H1 (cell line): Measurements from ENCODE around the gene YIF1A. TPM values are rescaled to one million over a fixed set of nuclear protein-coding genes. Genes with fewer than 3 reads are reported as not detected.

Experiments used
- CTCF ChIA-PET: fragments of 300-600 bp; sonication (Branson Sonifier 250); formaldehyde crosslinking; loops from one replicate; lab custom pipeline; 2021; ENCODE audit not compliant: partially characterized antibody; lab: Charles Lee
- POLR2A ChIA-PET: fragments of 300-600 bp; sonication (Branson Sonifier 250); formaldehyde crosslinking; loops from one replicate; lab custom pipeline; 2021; ENCODE audit warnings: inconsistent platforms; ENCODE audit not compliant: partially characterized antibody; lab: Charles Lee
- DNase-seq, 2 experiments: peaks; one replicate each; pipeline versions ENCODE4 v3.0.0 to v3.0.0-alpha.2; 2010 to 2022; ENCODE audit warnings: low spot score in 2 of 2, low read depth in 1 of 2, mixed read lengths in 1 of 2
- FAIRE-seq: peaks from 2 replicates; lab custom pipeline; 2011; peaks lifted over from hg19 to GRCh38; lab: Jason Lieb, UNC
- H2AFZ ChIP-seq: 2 replicates; pipeline ENCODE4 v1.8.1; 2012; ENCODE audit warnings: low read length, inconsistent platforms
- H2AK5ac ChIP-seq: 2 replicates; pipeline ENCODE4 v1.6.1; 2013; ENCODE audit warnings: low read depth, low read length
- H2BK120ac ChIP-seq: replicated peaks from 2 replicates; pipeline ENCODE3; 2013; ENCODE audit warnings: low read depth, low read length, inconsistent platforms
- H2BK12ac ChIP-seq: 2 replicates; pipeline ENCODE4 v1.6.1; 2013; ENCODE audit warnings: low read depth, low read length
- H2BK15ac ChIP-seq: 2 replicates; pipeline ENCODE4 v1.6.1; 2013; ENCODE audit warnings: low read length
- H2BK20ac ChIP-seq: 2 replicates; pipeline ENCODE4 v1.6.1; 2013; ENCODE audit warnings: low read length
- H2BK5ac ChIP-seq: 2 replicates; pipeline ENCODE4 v1.6.1; 2013; ENCODE audit warnings: low read depth, low read length
- H3K14ac ChIP-seq: 2 replicates; pipeline ENCODE4 v1.6.1; 2013; ENCODE audit warnings: inconsistent platforms; ENCODE audit not compliant: insufficient read length
- H3K18ac ChIP-seq: 2 replicates; pipeline ENCODE4 v1.6.1; 2013; ENCODE audit warnings: low read length; ENCODE audit errors: extremely low read depth
- H3K23ac ChIP-seq: 2 replicates; pipeline ENCODE4 v1.6.1; 2013; ENCODE audit warnings: inconsistent platforms; ENCODE audit not compliant: insufficient read length
- H3K23me2 ChIP-seq: 2 replicates; pipeline ENCODE4 v1.6.1; 2013; ENCODE audit warnings: low read depth, low read length
- H3K27ac ChIP-seq: 2 replicates; pipeline ENCODE4 v1.6.1; 2011; ENCODE audit warnings: low read depth, low read length, inconsistent platforms
- H3K27me3 ChIP-seq, 4 experiments: replicated peaks in 1 of 4; 1 replicate in 1 of 4; 2 replicates in 3 of 4; pipeline versions ENCODE4 v1.6.1 to v1.8.1; 2011 to 2013; ENCODE audit warnings: low read length in 3 of 4, mild to moderate bottlenecking in 3 of 4, inconsistent platforms in 2 of 4, mixed read lengths in 2 of 4, moderate library complexity in 1 of 4; ENCODE audit not compliant: control insufficient read depth in 3 of 4, insufficient read depth in 3 of 4; ENCODE audit errors: extremely low read depth in 1 of 4
- H3K36me3 ChIP-seq, 4 experiments: 2 replicates each; pipeline versions ENCODE4 v1.6.1 to v1.8.1; 2011 to 2013; ENCODE audit warnings: mild to moderate bottlenecking in 4 of 4, low read length in 3 of 4, moderate library complexity in 2 of 4, control low read depth in 1 of 4, inconsistent platforms in 1 of 4; ENCODE audit not compliant: insufficient read depth in 4 of 4, control insufficient read depth in 2 of 4
- H3K4ac ChIP-seq: replicated peaks from 2 replicates; pipeline ENCODE3; 2013; ENCODE audit warnings: low read length, low read depth, mixed read lengths, inconsistent platforms; ENCODE audit not compliant: insufficient read length
- H3K4me1 ChIP-seq, 4 experiments: replicated peaks in 1 of 4; 1 replicate in 1 of 4; 2 replicates in 3 of 4; pipeline versions ENCODE4 v1.6.1 to v1.8.1; 2011 to 2013; ENCODE audit warnings: low read length in 3 of 4, inconsistent platforms in 2 of 4, mixed read lengths in 1 of 4; ENCODE audit not compliant: insufficient read depth in 4 of 4, control insufficient read depth in 3 of 4
- H3K4me2 ChIP-seq, 2 experiments: 2 replicates each; pipeline versions ENCODE4 v1.6.1 to v1.8.1; 2011 to 2013; ENCODE audit warnings: low read depth in 2 of 2, low read length in 2 of 2, control low read depth in 1 of 2, inconsistent platforms in 1 of 2, mild to moderate bottlenecking in 1 of 2; ENCODE audit not compliant: insufficient read depth in 1 of 2
- H3K4me3 ChIP-seq, 4 experiments: fragments of 200-600, 300-600 bp in 1 of 4; sonication (generic), shearing (Covaris generic), sonication (Bioruptor Twin) in 1 of 4; 2 replicates each; pipeline versions ENCODE4 v1.5.1 to v1.8.1; 2011 to 2016; ENCODE audit warnings: low read length in 4 of 4, low read depth in 3 of 4, control low read depth in 2 of 4, inconsistent platforms in 2 of 4, mild to moderate bottlenecking in 2 of 4, mixed read lengths in 1 of 4, moderate library complexity in 1 of 4; ENCODE audit not compliant: insufficient read depth in 2 of 4; ENCODE audit errors: extremely low read depth in 1 of 4
- H3K56ac ChIP-seq: replicated peaks from 2 replicates; pipeline ENCODE3; 2013; ENCODE audit warnings: low read depth, mild to moderate bottlenecking, mixed read lengths, low read length, inconsistent platforms; ENCODE audit not compliant: insufficient read length
- H3K79me1 ChIP-seq: 2 replicates; pipeline ENCODE4 v1.6.1; 2013; ENCODE audit warnings: low read depth, low read length, control low read depth
- H3K79me2 ChIP-seq, 2 experiments: 2 replicates each; pipeline versions ENCODE4 v1.6.1 to v1.8.1; 2012 to 2013; ENCODE audit warnings: low read length in 2 of 2, mild to moderate bottlenecking in 2 of 2, inconsistent platforms in 1 of 2; ENCODE audit not compliant: insufficient read depth in 2 of 2, control insufficient read depth in 1 of 2
- H3K9ac ChIP-seq, 4 experiments: replicated peaks in 1 of 4; 1 replicate in 1 of 4; 2 replicates in 3 of 4; pipeline versions ENCODE4 v1.6.1 to v1.8.1; 2011 to 2013; ENCODE audit warnings: low read depth in 3 of 4, low read length in 3 of 4, control low read depth in 2 of 4, mild to moderate bottlenecking in 2 of 4, moderate library complexity in 2 of 4, inconsistent platforms in 1 of 4; ENCODE audit errors: extremely low read depth in 1 of 4
- H3K9me3 ChIP-seq, 2 experiments: 2 replicates each; pipeline versions ENCODE4 v1.6.1 to v1.8.1; 2012 to 2013; ENCODE audit warnings: mild to moderate bottlenecking in 2 of 2, moderate library complexity in 2 of 2, control low read depth in 1 of 2, inconsistent platforms in 1 of 2, low read depth in 1 of 2, low read length in 1 of 2, mixed read lengths in 1 of 2; ENCODE audit not compliant: insufficient read depth in 2 of 2
- H4K20me1 ChIP-seq, 2 experiments: replicated peaks in 1 of 2; 2 replicates each; pipeline versions ENCODE3 to v1.8.1; 2011 to 2013; ENCODE audit warnings: inconsistent platforms in 2 of 2, low read length in 2 of 2, mild to moderate bottlenecking in 1 of 2; ENCODE audit not compliant: insufficient read depth in 2 of 2, control insufficient read depth in 1 of 2
- H4K5ac ChIP-seq: 2 replicates; pipeline ENCODE4 v1.6.1; 2013; ENCODE audit warnings: low read length, low read depth, mixed read lengths, inconsistent platforms; ENCODE audit not compliant: insufficient read length
- H4K8ac ChIP-seq: 2 replicates; pipeline ENCODE4 v1.8.0; 2013; ENCODE audit warnings: mild to moderate bottlenecking, moderate library complexity, low read length, inconsistent platforms; ENCODE audit not compliant: insufficient read depth; ENCODE audit errors: extremely low read depth
- H4K91ac ChIP-seq: replicated peaks from 2 replicates; pipeline ENCODE3; 2013; ENCODE audit warnings: low read length, mixed read lengths, inconsistent platforms; ENCODE audit not compliant: insufficient read length
- CEBPB ChIP-seq: IDR thresholded peaks from 2 replicates; pipeline ENCODE4 v1.6.1; 2012; ENCODE audit warnings: low read depth, low read length
- FOSL1 ChIP-seq: IDR thresholded peaks from 2 replicates; pipeline ENCODE4 v1.6.1; 2011; ENCODE audit warnings: mild to moderate bottlenecking, low read depth, low read length, moderate library complexity; ENCODE audit not compliant: insufficient read depth
- GABPA ChIP-seq: IDR thresholded peaks from 2 replicates; pipeline ENCODE4 v1.6.1; 2011; ENCODE audit warnings: mild to moderate bottlenecking, low read length, moderate library complexity, borderline replicate concordance; ENCODE audit not compliant: insufficient read depth
- GTF2F1 ChIP-seq: IDR thresholded peaks from 2 replicates; pipeline ENCODE4 v1.6.1; 2012; ENCODE audit warnings: low read depth, low read length, improper control_type of control experiment, borderline replicate concordance
- JUND ChIP-seq: IDR thresholded peaks from 2 replicates; pipeline ENCODE4 v1.6.1; 2011; ENCODE audit warnings: mild to moderate bottlenecking, improper control_type of control experiment, low read length
- KDM1A ChIP-seq: fragments of 200-600, 300-600 bp; sonication (generic); IDR thresholded peaks from 2 replicates; pipeline ENCODE4 v1.7.1; 2016; ENCODE audit warnings: mild to moderate bottlenecking, low read length, borderline replicate concordance
- POLR2A ChIP-seq, 2 experiments: IDR thresholded peaks; 1 replicate in 1 of 2; 2 replicates in 1 of 2; pipeline ENCODE4 v1.6.1; 2011; ENCODE audit warnings: low read depth in 2 of 2, low read length in 2 of 2, mild to moderate bottlenecking in 2 of 2; ENCODE audit errors: control extremely low read depth in 1 of 2
- RAD21 ChIP-seq, 2 experiments: IDR thresholded peaks in 1 of 2; conservative IDR thresholded peaks in 1 of 2; 2 replicates each; pipeline ENCODE4 v1.6.1; 2011; ENCODE audit warnings: low read depth in 2 of 2, low read length in 2 of 2, improper control_type of control experiment in 1 of 2, inconsistent platforms in 1 of 2, mild to moderate bottlenecking in 1 of 2, moderate library complexity in 1 of 2
- SAP30 ChIP-seq: fragments of 300-600 bp; sonication (generic); IDR thresholded peaks from 2 replicates; pipeline ENCODE4 v1.7.1; 2012; ENCODE audit warnings: low read length, moderate library complexity, mild to moderate bottlenecking, inconsistent platforms; ENCODE audit not compliant: insufficient read depth, insufficient replicate concordance
- SUZ12 ChIP-seq: fragments of 200-600 bp; sonication (generic); IDR thresholded peaks from 2 replicates; pipeline ENCODE4 v1.6.1; 2012; ENCODE audit warnings: mild to moderate bottlenecking, inconsistent platforms, low read length, moderate library complexity, mixed read lengths
- TBP ChIP-seq: IDR thresholded peaks from 2 replicates; pipeline ENCODE4 v1.6.1; 2011; ENCODE audit warnings: low read depth, low read length, improper control_type of control experiment
- WGBS, 2 experiments: shearing (Covaris generic) in 1 of 2; methylation state at CpG; one replicate each; pipeline versions ENCODE4 v1.1.6 to v1.1.7; 2013 to 2015; ENCODE audit warnings: low lambda C conversion rate in 2 of 2, mixed read lengths in 2 of 2, inconsistent platforms in 1 of 2, low coverage in 1 of 2, missing lambda C conversion rate in 1 of 2; ENCODE audit not compliant: insufficient replicate concordance in 2 of 2, insufficient coverage in 1 of 2, insufficient read length in 1 of 2; ENCODE audit errors: extremely low coverage in 1 of 2, missing lambda C conversion rate in 1 of 2; 5-methylcytosine and 5-hydroxymethylcytosine counted together
- polyA plus RNA-seq, 7 experiments: library from polyadenylated mRNA; depleted of rRNA in 3 of 7; stranded (reverse) in 5 of 7; unstranded in 2 of 7; fragments of >200 nt in 5 of 7; fragments of 200-250 nt in 2 of 7; gene quantifications; 1 replicate in 5 of 7; 2 replicates in 1 of 7; 4 replicates in 1 of 7; pipeline versions ENCODE4 v1.2.1 to v1.2.3, GENCODE V29; 2011 to 2013; ENCODE audit warnings: missing spikeins in 2 of 7, mixed read lengths in 2 of 7
- total RNA-seq: library from RNA; stranded (reverse); fragmentation: NEBNext Ultra II Directional; extraction: Animal tissue kit (Norgen Biotek cat#: 25700); gene quantifications from 2 replicates; pipeline ENCODE4 v1.2.1, GENCODE V29; 2021

The YIF1A gene
- total and polyA plus RNA-seq, 2 of the 8 experiments (the other 6 are each of a cell fraction or from before 2014, with no cell fraction given) = 70.1 to 178 TPM

DNA sequence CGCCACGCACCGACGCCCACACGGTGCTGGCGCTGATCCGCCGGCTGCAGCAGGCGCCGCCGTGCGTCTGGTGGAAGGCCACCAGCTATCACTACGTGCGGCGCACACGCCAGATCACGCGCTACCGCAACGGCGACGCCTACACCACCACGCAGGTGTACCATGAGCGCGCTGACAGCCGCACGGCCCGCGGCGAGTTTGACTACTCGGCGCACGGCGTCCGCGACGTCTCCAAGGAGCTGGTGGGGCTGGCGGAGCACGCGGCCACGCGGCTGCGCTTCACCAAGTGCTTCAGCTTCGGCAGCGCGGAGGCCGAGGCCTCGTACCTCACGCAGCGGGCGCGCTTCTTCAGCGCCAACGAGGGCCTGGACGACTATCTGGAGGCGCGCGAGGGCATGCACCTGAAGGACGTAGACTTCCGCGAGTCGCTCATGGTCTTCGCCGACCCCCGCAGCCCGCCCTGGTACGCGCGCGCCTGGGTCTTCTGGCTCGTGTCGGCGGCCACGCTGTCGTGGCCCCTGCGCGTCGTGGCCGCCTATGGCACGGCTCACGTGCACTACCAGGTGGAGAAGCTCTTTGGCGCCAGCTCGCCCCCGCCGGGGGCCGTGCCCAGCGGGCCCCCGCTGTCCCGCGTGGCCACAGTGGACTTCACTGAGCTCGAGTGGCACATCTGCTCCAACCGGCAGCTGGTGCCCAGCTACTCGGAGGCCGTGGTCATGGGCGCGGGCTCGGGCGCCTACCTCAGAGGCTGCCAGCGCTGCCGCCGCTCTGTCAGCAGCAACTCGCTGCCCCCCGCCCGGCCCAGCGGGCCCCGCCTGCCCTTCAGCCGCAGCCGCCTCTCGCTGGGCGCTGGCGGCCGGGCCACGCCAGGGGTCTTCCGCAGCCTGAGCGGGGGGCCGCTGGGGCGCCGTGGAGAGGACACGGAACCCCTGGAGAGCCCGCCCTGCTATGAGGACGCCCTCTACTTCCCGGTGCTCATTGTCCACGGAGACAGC lies 6.0 kb upstream of the YIF1A start:
- DNase-seq = no peak
- H3K4me3 ChIP-seq = no peak overlapping the region

More for the DNA sequence above, 6.0 kb upstream of the YIF1A start:
- Histone ChIP-seq H2BK120ac (no peak overlapping the region), H2BK15ac (no peak overlapping the region), H3K14ac (no peak overlapping the region), H3K9ac (no peak overlapping the region), H2BK20ac (no peak overlapping the region), H3K4ac (no peak overlapping the region), H2AK5ac (no peak overlapping the region), H3K18ac (no peak overlapping the region), H3K36me3 (no peaks in the 10 kb centered on the region), H3K27me3 (peaks cover 2 to 30% (median 18%) of the 10 kb centered on the region in 4 experiments), H3K79me2 (no peaks in the 10 kb centered on the region), H3K27ac (no peak overlapping the region), H3K9me3 (no peaks in the 10 kb centered on the region)
- no peak for FAIRE-seq
- CTCF ChIA-PET = interaction anchor here (1.0 to 1.6 kb wide), 5 partner anchors 16 to 46 kb away, joined by 3 to 6 read pairs (median 3); partner anchors contain the start of gene RAB1B
- TF ChIP-seq FOSL1 (no peak), SUZ12 (no peak), RAD21 (IDR thresholded peaks at IDR 0.05 in 1 of 2, conservative IDR thresholded peaks at IDR 0.05 in 1 of 2; ENCODE audit: low read depth in 2 of 2, low read length in 2 of 2) (no peak), SAP30 (no peak), KDM1A (no peak), POLR2A (IDR thresholded peaks at IDR 0.05; ENCODE audit: control extremely low read depth in 1 of 2, low read depth in 2 of 2, low read length in 2 of 2) (no peak), CEBPB (no peak), TBP (no peak), JUND (no peak), GABPA (no peak), GTF2F1 (no peak)
- TF ChIP-seq, all 59 proteins: peak for 0
- H3K56ac ChIP-seq = no peak overlapping the region
- no peak overlapping the region for H4K5ac ChIP-seq
- no peak overlapping the region for H3K23ac ChIP-seq
- peaks cover 2 to 24% (median 8%) of the 10 kb centered on the region in 4 experiments; a peak in 6 of 7 replicates for H3K4me1 ChIP-seq
- H2BK12ac ChIP-seq = peak overlapping the region; percentile 39; the same call in 1 of the 2 replicates
- no peak overlapping the region for H3K4me2 ChIP-seq
- peaks cover 8% of the 10 kb centered on the region; the same call in 1 of the 2 replicates for H3K23me2 ChIP-seq
- POLR2A ChIA-PET = interaction anchor here (0.5 to 4.0 kb wide), 3 partner anchors 8 to 17 kb away, joined by 3 to 16 read pairs (median 3); no protein-coding TSS in a partner anchor
- 0 out of 2 replicates have a peak, but pooled peaks cover 2% of the 10 kb centered on the region for H3K79me1 ChIP-seq
- WGBS, 2 experiments = 93% methylated on average over 75 of the region's 123 CpGs; no CpG with 5 or more reads in 1 of the 2 experiments
- no peak overlapping the region for H2AFZ ChIP-seq
- no peak overlapping the region for H4K8ac ChIP-seq
- H4K20me1 ChIP-seq = peaks cover 2 to 5% of the 10 kb centered on the region in 2 experiments
- H4K91ac ChIP-seq = no peak overlapping the region
- H2BK5ac ChIP-seq = no peak overlapping the region
